HG03457 (cell line): ENCODE results near the gene MACROD1.

Experiments
- ATAC-seq: cut with Tn5 transposase; IDR thresholded peaks from one replicate; pipeline ENCODE4 v1.9.1; 2021; ENCODE audit warnings: moderate number of reproducible peaks; ENCODE audit not compliant: unreplicated experiment

The MACROD1 gene

GRCh38 chr11:64152841-64153691 lies 12.8 kb downstream of the MACROD1 start:
- ATAC-seq: no peak

- ATAC-seq: no peak
Measured at GRCh38 chr11:64151337-64151736, 14.6 kb downstream of the MACROD1 start.

- no peak for ATAC-seq
Measured at GRCh38 chr11:64150481-64151239, 15.3 kb downstream of the MACROD1 start.

GRCh38 chr11:64150051-64150450 lies 15.9 kb downstream of the MACROD1 start:
- no peak for ATAC-seq

- ATAC-seq: no peak
Measured at GRCh38 chr11:64148917-64149617, 16.8 kb downstream of the MACROD1 start.

GRCh38 chr11:64148226-64148916 lies 17.5 kb downstream of the MACROD1 start:
- no peak for ATAC-seq

- no peak for ATAC-seq
Measured at GRCh38 chr11:64146036-64146955, 19.6 kb downstream of the MACROD1 start.

- ATAC-seq: no peak
Measured at GRCh38 chr11:64144587-64145472, 21.1 kb downstream of the MACROD1 start.

GRCh38 chr11:64141081-64141783 lies 24.7 kb downstream of the MACROD1 start:
- no peak for ATAC-seq

- no peak for ATAC-seq
Measured at GRCh38 chr11:64140082-64140481, 25.8 kb downstream of the MACROD1 start.

GRCh38 chr11:64139049-64139448 lies 26.9 kb downstream of the MACROD1 start:
- no peak for ATAC-seq

- no peak for ATAC-seq
Measured at GRCh38 chr11:64138398-64138797, 27.5 kb downstream of the MACROD1 start.

GRCh38 chr11:64136765-64137441 lies 29.0 kb downstream of the MACROD1 start:
- no peak for ATAC-seq

GRCh38 chr11:64135711-64136110 lies 30.2 kb downstream of the MACROD1 start:
- ATAC-seq: no peak

GRCh38 chr11:64134963-64135362 lies 30.9 kb downstream of the MACROD1 start:
- ATAC-seq: no peak

- ATAC-seq: no peak
Measured at GRCh38 chr11:64132982-64133705, 32.8 kb downstream of the MACROD1 start.

GRCh38 chr11:64132191-64132771 lies 33.6 kb downstream of the MACROD1 start:
- ATAC-seq: no peak
